ENCODE data around the gene FAM168B. TPM values are rescaled to one million over a fixed set of nuclear protein-coding genes. Genes with fewer than 3 reads are reported as not detected.
"Not testable (repeated sequence)": the region's sequence is repeated elsewhere in the genome, so short reads cannot be mapped to it uniquely, and the experiment has no call there.

Gene FAM168B
- total and polyA plus RNA-seq, 3 donors from 2014 or later, result 76.3 to 165 (median 120) TPM

DNA sequence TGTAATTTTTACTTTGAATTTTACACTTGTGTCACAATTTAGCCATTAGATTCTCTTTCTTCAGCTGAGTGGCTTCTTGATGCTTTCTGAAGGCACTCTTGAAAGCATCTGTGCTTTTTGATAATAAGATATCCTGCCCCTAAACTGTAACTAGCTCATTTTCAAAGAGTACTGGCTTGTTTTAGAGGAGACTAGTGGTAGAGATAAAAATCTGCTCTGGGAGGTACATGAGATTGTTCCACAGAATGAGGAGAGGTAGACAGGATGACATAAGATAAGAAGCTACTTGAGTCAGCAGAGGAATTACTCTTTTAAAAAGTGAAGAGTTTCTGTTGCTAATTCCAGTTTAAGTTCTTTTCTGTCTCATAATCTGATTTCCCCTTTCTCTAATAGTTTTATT, 22.5 kb upstream of the FAM168B start:
- H3K9me3 ChIP-seq, result no peaks in the 10 kb centered on the region
- no peaks in the 10 kb centered on the region for H3K36me3 ChIP-seq (ENCODE audit: low read depth, missing control alignments)
- H3K4me3 ChIP-seq, result no peak overlapping the region
- intact Hi-C loops (cut with DNase I; ENCODE audit: low total_unique reads), result no loop called here
- no peaks in the 10 kb centered on the region for H3K4me1 ChIP-seq
- no peak for TF ChIP-seq POLR2A (IDR thresholded peaks at IDR 0.05)
- TF ChIP-seq, protein P1, sequence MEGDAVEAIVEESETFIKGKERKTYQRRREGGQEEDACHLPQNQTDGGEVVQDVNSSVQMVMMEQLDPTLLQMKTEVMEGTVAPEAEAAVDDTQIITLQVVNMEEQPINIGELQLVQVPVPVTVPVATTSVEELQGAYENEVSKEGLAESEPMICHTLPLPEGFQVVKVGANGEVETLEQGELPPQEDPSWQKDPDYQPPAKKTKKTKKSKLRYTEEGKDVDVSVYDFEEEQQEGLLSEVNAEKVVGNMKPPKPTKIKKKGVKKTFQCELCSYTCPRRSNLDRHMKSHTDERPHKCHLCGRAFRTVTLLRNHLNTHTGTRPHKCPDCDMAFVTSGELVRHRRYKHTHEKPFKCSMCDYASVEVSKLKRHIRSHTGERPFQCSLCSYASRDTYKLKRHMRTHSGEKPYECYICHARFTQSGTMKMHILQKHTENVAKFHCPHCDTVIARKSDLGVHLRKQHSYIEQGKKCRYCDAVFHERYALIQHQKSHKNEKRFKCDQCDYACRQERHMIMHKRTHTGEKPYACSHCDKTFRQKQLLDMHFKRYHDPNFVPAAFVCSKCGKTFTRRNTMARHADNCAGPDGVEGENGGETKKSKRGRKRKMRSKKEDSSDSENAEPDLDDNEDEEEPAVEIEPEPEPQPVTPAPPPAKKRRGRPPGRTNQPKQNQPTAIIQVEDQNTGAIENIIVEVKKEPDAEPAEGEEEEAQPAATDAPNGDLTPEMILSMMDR (IDR thresholded peaks at IDR 0.05), result no peak
- H3K27me3 ChIP-seq, result no peaks in the 10 kb centered on the region
- DNase-seq, result no peak
- H3K27ac ChIP-seq, result no peak overlapping the region

DNA sequence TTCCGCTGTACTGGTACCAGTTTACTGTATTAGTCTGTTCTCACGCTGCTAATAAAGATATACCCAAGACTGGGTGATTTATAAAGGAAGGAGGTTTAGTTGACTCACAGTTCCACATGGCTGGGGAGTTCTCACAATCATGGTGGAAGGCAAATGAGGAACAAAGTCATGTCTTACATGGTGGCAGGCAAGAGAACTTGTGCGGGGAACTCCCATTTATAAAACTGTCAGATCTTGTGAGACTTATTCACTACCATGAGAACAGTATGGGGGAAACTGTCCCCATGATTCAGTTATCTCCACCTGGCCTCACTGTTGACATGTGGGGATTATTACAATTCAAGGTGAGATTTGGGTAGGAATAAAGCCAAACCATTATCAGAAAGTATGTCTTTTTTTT, 21.7 kb upstream of the FAM168B start:
- H3K36me3 ChIP-seq (ENCODE audit: low read depth, missing control alignments); H3K9me3 ChIP-seq; H3K27me3 ChIP-seq; intact Hi-C loops (cut with DNase I; ENCODE audit: low total_unique reads); H3K27ac ChIP-seq; H3K4me3 ChIP-seq; DNase-seq; H3K4me1 ChIP-seq: not testable (repeated sequence)
- WGBS, 2 donors, result 92 to 94% methylated on average over 3 of the region's 3 CpGs

DNA sequence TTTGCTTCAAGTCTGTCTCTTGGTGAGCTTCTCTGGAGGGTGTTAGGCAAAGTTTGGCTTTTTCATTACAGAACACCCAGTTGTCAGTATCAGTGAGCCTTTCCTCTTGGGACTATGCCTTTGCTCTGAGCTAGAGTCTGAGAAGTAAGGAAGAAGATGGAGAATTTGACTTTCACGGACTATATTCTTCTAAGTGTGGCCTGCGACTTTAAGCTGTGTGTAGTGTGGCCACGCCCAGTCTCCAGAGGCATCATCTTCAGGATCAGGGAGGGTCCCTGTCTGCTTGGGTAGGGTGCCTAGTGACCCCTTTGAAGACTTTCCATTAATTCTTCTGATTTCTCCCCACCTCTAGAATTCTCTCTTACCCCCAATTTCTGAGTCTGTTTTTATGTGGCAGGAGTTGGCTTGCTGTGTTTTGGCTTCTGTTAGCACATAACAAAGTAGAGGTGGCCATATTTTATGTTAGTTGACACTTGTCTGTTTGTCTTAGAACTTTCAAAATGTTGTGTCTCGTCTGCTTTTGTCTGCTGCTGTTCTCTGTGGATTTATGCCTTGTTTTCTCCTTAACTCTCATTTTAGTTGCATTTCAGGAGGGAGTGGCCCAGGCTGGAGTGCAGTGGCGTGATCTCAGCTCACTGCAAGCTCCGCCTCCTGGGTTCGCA, 20.4 kb upstream of the FAM168B start:
- 85 to 93% methylated on average over 7 of the region's 7 CpGs for WGBS, 2 donors
- Histone ChIP-seq H3K4me3 (no peak overlapping the region), H3K36me3 (ENCODE audit: low read depth, missing control alignments) (no peaks in the 10 kb centered on the region), H3K9me3 (no peaks in the 10 kb centered on the region), H3K4me1 (no peaks in the 10 kb centered on the region), H3K27me3 (no peaks in the 10 kb centered on the region), H3K27ac (no peak overlapping the region)
- no peak for DNase-seq
- TF ChIP-seq, protein P1 (IDR thresholded peaks at IDR 0.05), result no peak
- no peak for TF ChIP-seq POLR2A (IDR thresholded peaks at IDR 0.05)
- intact Hi-C loops (cut with DNase I; ENCODE audit: low total_unique reads), result no loop called here

DNA sequence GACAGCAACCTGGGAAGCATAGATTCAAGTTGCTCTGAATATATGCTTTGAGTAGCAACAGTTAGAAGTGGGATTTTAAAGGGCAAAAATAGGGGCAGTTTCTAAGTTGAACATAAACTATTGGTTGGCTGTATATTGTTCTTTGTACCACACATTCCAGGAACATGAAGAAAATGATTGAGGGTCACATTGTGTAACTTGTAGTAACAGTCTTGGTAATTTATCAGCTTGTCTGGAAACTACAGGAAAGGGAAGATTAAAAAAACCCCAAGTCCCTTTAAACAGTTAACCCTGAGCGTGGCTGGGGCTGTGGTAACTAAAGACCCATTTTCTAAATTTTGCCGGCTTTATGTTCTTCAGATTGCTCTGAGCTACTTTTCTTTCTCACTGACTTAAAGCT, 19.3 kb upstream of the FAM168B start:
- H3K36me3 ChIP-seq (ENCODE audit: low read depth, missing control alignments), result no peaks in the 10 kb centered on the region
- no peaks in the 10 kb centered on the region for H3K27me3 ChIP-seq
- TF ChIP-seq POLR2A (IDR thresholded peaks at IDR 0.05), result no peak
- TF ChIP-seq, protein P1 (IDR thresholded peaks at IDR 0.05), result no peak
- intact Hi-C loops (cut with DNase I; ENCODE audit: low total_unique reads), result no loop called here
- no peak for DNase-seq
- H3K9me3 ChIP-seq, result no peaks in the 10 kb centered on the region
- no peak overlapping the region for H3K4me3 ChIP-seq
- H3K27ac ChIP-seq, result no peak overlapping the region
- H3K4me1 ChIP-seq, result no peaks in the 10 kb centered on the region
- WGBS, 2 donors, result 68 to 83% methylated on average over 2 of the region's 2 CpGs

DNA sequence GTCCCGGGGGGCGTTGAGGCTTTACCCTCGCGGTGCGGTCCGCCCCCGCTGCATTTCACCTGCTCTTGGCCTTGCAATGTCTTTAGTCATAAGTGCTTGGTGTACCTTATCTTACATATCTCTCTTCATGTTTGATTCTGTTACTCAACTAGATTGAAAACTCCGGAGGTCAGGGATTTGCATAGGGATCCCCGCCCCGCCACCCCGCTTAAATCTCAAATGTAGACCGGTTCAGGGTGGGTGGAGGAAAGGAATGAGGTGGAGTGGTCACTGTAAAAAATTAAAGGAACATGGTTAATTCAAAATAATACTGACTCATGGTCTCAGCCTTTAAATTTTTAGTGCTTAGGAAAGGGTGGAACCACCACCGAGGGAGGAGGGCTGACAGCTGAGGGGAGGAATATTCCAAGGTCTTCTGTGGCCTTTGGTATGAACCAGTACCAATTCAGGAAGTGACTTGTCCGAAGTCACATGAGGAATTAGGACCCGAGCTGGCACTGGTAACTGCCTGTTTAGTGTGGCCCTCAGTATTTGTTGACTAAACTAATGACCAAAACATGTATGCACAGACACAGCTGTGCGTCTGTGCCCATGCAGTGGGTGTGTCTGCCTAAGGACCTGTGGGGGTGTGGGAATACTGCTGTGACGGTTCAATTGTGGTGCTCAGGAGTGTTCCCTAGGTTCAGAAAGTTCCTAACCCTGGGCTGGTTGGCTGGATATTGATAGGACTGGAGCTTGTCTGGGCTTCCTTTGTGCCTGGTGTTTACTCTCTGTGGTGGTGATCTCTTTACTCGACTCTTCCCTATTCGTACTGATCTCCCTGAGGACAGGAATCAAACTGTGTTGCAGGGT, 12.9 kb upstream of the FAM168B start:
- Histone ChIP-seq H3K36me3 (ENCODE audit: low read depth, missing control alignments) (no peaks in the 10 kb centered on the region), H3K27ac (peak overlapping the region; percentile 82 to 94), H3K27me3 (no peaks in the 10 kb centered on the region), H3K9me3 (no peaks in the 10 kb centered on the region), H3K4me3 (peak overlapping the region; percentile 74 to 93), H3K4me1 (peaks cover 20% of the 10 kb centered on the region)
- TF ChIP-seq, protein P1 (IDR thresholded peaks at IDR 0.05), result no peak
- no peak for TF ChIP-seq POLR2A (IDR thresholded peaks at IDR 0.05)
- DNase-seq, result peak; percentile 52
- intact Hi-C loops (cut with DNase I; ENCODE audit: low total_unique reads), result no loop called here
- WGBS, 2 donors, result 1% methylated on average over 16 to 19 of the region's 19 CpGs

Measured in testis (tissue), 3 donors.